ENCODE measurements around the gene CPNE6. TPM values are rescaled to one million over a fixed set of nuclear protein-coding genes. Genes with fewer than 3 reads are reported as not detected.

CPNE6 gene
- total RNA-seq, 1 donor from 2014 or later: 0.09 TPM

DNA sequence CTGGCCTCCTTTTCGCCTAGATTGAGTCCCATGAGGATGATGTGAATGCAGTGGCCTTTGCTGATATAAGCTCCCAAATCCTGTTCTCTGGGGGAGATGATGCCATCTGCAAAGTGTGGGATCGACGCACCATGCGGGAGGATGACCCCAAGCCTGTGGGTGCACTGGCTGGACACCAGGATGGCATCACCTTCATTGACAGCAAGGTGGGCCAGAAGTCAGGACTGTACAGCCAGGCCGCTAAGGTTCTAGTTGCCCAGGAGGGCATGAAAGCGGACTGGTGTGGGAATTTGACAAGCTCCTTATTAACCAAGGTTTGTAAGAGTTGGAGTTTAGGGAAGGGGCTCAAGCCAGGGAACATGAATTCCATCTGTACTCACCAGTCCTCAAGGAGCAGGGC is 48.3 kb downstream of the CPNE6 start:
- H3K4me1 Mint-ChIP-seq: peaks cover 47% of the 10 kb centered on the region
- no peaks in the 10 kb centered on the region for H3K9me3 Mint-ChIP-seq
- H3K4me3 Mint-ChIP-seq: no peak overlapping the region
- TF ChIP-seq, protein P1, sequence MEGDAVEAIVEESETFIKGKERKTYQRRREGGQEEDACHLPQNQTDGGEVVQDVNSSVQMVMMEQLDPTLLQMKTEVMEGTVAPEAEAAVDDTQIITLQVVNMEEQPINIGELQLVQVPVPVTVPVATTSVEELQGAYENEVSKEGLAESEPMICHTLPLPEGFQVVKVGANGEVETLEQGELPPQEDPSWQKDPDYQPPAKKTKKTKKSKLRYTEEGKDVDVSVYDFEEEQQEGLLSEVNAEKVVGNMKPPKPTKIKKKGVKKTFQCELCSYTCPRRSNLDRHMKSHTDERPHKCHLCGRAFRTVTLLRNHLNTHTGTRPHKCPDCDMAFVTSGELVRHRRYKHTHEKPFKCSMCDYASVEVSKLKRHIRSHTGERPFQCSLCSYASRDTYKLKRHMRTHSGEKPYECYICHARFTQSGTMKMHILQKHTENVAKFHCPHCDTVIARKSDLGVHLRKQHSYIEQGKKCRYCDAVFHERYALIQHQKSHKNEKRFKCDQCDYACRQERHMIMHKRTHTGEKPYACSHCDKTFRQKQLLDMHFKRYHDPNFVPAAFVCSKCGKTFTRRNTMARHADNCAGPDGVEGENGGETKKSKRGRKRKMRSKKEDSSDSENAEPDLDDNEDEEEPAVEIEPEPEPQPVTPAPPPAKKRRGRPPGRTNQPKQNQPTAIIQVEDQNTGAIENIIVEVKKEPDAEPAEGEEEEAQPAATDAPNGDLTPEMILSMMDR (IDR thresholded peaks at IDR 0.05): no peak
- ChIA-PET CTCF (no interaction called here), POLR2A (interaction anchor here (1.0 kb wide), 1 partner anchor 16 kb away, joined by 4 read pairs; the partner anchor contains the start of gene PSME1)
- H3K27ac Mint-ChIP-seq: no peak overlapping the region
- peaks cover 81% of the 10 kb centered on the region for H3K36me3 Mint-ChIP-seq (ENCODE audit: low read depth)
- intact Hi-C loops (cut with micrococcal nuclease): loop anchor here (10.0 kb wide), 1 partner anchor 1025 kb away; the partner anchor contains the start of genes ACIN1 and C14orf119
- H3K27me3 Mint-ChIP-seq: no peaks in the 10 kb centered on the region
- ATAC-seq (ENCODE audit: low read depth) (no peak), DNase-seq (no peak)

DNA sequence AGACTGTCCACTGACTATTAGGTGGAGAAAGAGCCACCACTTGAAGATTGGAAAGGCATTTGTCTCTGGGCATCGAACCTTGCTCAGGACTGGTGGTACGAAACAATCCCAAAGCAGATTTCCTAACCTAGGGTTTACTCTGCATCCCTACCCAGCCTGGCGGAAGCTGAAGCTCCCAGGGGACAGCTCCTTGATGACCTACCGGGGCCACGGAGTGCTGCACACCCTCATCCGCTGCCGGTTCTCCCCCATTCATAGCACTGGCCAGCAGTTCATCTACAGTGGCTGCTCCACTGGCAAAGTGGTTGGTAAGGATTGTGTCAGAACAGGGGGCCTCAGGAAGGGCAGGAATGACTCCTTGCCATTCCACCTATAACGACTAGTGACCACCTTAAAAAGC is 49.8 kb downstream of the CPNE6 start:
- DNase-seq: no peak
- Mint-ChIP-seq H3K27me3 (no peaks in the 10 kb centered on the region), H3K36me3 (ENCODE audit: low read depth) (peaks cover 74% of the 10 kb centered on the region), H3K4me1 (peaks cover 33% of the 10 kb centered on the region), H3K4me3 (no peak overlapping the region), H3K9me3 (no peaks in the 10 kb centered on the region), H3K27ac (no peak overlapping the region)
- CTCF ChIA-PET: interaction anchor here (0.8 kb wide), 1 partner anchor 40 kb away, joined by 3 read pairs; the partner anchor contains the start of gene IRF9
- TF ChIP-seq, protein P1 (IDR thresholded peaks at IDR 0.05): no peak
- no peak for ATAC-seq (ENCODE audit: low read depth)
- intact Hi-C loops (cut with micrococcal nuclease): no loop called here
- POLR2A ChIA-PET: interaction anchor here (2.5 kb wide), 2 partner anchors 14 to 27 kb away, joined by 12 to 14 read pairs; partner anchors contain the start of genes PCK2 and PSME1

DNA sequence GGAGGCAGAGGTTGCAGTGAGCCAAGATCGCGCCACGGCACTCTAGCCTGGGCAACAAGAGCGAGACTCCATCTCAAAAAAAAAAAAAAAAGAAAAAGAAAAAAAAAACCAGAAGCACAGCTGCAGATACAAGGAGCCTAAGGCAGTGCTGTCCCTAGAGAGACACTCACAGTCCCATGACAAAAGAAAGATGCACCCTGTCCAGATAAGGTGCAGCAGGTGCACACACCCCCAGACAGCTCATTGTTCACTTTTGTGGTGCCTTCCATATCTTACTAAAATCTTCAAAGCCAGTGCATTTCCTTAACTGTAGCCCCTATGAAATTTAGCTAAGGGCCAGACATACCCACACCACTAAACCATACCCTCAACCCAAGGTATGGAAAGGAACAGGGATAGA is 51.1 kb downstream of the CPNE6 start:
- ATAC-seq (ENCODE audit: low read depth): peak; percentile 39
- Mint-ChIP-seq H3K36me3 (ENCODE audit: low read depth) (peaks cover 65% of the 10 kb centered on the region), H3K4me3 (no peak overlapping the region), H3K4me1 (peaks cover 32% of the 10 kb centered on the region), H3K9me3 (no peaks in the 10 kb centered on the region), H3K27me3 (no peaks in the 10 kb centered on the region), H3K27ac (no peak overlapping the region)
- DNase-seq: no peak
- TF ChIP-seq, protein P1 (IDR thresholded peaks at IDR 0.05): no peak
- POLR2A ChIA-PET: interaction anchor here (0.6 to 4.1 kb wide), 9 partner anchors 8 to 123 kb away, joined by 3 to 46 read pairs (median 10); partner anchors contain the start of genes DCAF11, IRF9, NRL and PCK2
- intact Hi-C loops (cut with micrococcal nuclease): no loop called here
- CTCF ChIA-PET: interaction anchor here (1.6 kb wide), 1 partner anchor 14 kb away, joined by 8 read pairs; no protein-coding TSS in a partner anchor

DNA sequence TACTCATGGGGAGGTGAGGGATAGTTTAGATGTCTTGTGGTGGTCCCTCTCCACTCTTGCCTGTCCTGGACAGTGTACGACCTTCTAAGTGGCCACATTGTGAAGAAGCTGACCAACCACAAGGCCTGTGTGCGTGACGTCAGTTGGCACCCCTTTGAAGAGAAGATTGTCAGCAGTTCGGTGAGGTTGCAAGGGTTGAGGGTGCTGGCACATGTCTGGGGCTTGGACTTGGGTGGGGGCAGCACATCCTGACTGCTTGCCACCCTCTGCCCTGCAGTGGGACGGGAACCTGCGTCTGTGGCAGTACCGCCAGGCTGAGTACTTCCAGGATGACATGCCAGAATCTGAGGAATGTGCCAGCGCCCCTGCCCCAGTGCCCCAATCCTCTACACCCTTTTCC is 51.5 kb downstream of the CPNE6 start:
- Mint-ChIP-seq H3K27ac (peak overlapping the region; percentile 93), H3K9me3 (no peaks in the 10 kb centered on the region), H3K4me1 (peaks cover 35% of the 10 kb centered on the region), H3K4me3 (no peak overlapping the region), H3K27me3 (no peaks in the 10 kb centered on the region), H3K36me3 (ENCODE audit: low read depth) (peaks cover 60% of the 10 kb centered on the region)
- no peak for DNase-seq
- ChIA-PET POLR2A (interaction anchor here (0.6 to 4.1 kb wide), 6 partner anchors 8 to 51 kb away, joined by 3 to 46 read pairs (median 13); partner anchors contain the start of genes DCAF11, IRF9, NRL and PCK2), CTCF (interaction anchor here (1.6 to 1.7 kb wide), 2 partner anchors 13 to 14 kb away, joined by 4 to 8 read pairs; partner anchors contain the start of gene PSME1)
- intact Hi-C loops (cut with micrococcal nuclease): loop anchor here (1.0 kb wide), 2 partner anchors 8 to 12 kb away; no protein-coding TSS in a partner anchor
- TF ChIP-seq, protein P1 (IDR thresholded peaks at IDR 0.05): no peak
- no peak for ATAC-seq (ENCODE audit: low read depth)
